Calu3 (cell line): Measurements from ENCODE around the gene PHYKPL. TPM values are rescaled to one million over a fixed set of nuclear protein-coding genes. Genes with fewer than 3 reads are reported as not detected.
"Not testable (repeated sequence)": the region's sequence is repeated elsewhere in the genome, so short reads cannot be mapped to it uniquely, and the experiment has no call there.

Experiments used
- BruUV-seq: library from RNA; stranded (reverse); fragments of 400-500 nt; replicated peaks from 2 replicates; lab custom pipeline; 2021; lab: Mats Ljungman, UMichigan
- CTCF ChIA-PET: fragments of 300-600 bp; sonication (Branson Sonifier 250); formaldehyde crosslinking; loops from one replicate; lab custom pipeline; 2022; ENCODE audit warnings: antibody characterized with exemption; lab: Charles Lee
- DNase-seq: peaks from one replicate; pipeline ENCODE4 v3.0.0; 2022
- H3K27ac Mint-ChIP-seq: one replicate; pipeline ENCODE4 v1.8.0; 2022; ENCODE audit warnings: mixed read lengths; ENCODE audit not compliant: unreplicated experiment
- H3K27me3 Mint-ChIP-seq: one replicate; pipeline ENCODE4 v1.8.0; 2022; ENCODE audit warnings: mixed read lengths; ENCODE audit not compliant: unreplicated experiment
- H3K36me3 Mint-ChIP-seq: one replicate; pipeline ENCODE4 v1.8.0; 2022; ENCODE audit warnings: mild to moderate bottlenecking, moderate library complexity, mixed read lengths; ENCODE audit not compliant: insufficient read depth, unreplicated experiment
- H3K4me1 Mint-ChIP-seq: one replicate; pipeline ENCODE4 v1.8.0; 2022; ENCODE audit warnings: mild to moderate bottlenecking, low read depth, mixed read lengths; ENCODE audit not compliant: unreplicated experiment
- H3K4me3 Mint-ChIP-seq: one replicate; pipeline ENCODE4 v1.8.0; 2022; ENCODE audit warnings: mild to moderate bottlenecking, low read depth, moderate library complexity, mixed read lengths; ENCODE audit not compliant: unreplicated experiment
- H3K9me3 Mint-ChIP-seq: one replicate; pipeline ENCODE4 v1.8.0; 2022; ENCODE audit warnings: low read depth, mixed read lengths; ENCODE audit not compliant: unreplicated experiment
- intact Hi-C: fragments of 100-400 bp; cut with micrococcal nuclease; formaldehyde crosslinking; loops from one replicate; pipeline ENCODE4 v1.10.0; 2022; ENCODE audit not compliant: unreplicated experiment
- total RNA-seq: library from RNA; stranded (reverse); gene quantifications from 2 replicates; pipeline ENCODE4 v1.2.3, GENCODE V29; 2022
- TF ChIP-seq, protein P1 (sequence below): fragments of 200-600 bp; IDR thresholded peaks from one replicate; pipeline ENCODE4 v1.8.0; 2022; ENCODE audit warnings: antibody characterized with exemption; ENCODE audit not compliant: unreplicated experiment

PHYKPL gene
- total RNA-seq, 1 experiment from 2014 or later: 96.7 TPM

DNA sequence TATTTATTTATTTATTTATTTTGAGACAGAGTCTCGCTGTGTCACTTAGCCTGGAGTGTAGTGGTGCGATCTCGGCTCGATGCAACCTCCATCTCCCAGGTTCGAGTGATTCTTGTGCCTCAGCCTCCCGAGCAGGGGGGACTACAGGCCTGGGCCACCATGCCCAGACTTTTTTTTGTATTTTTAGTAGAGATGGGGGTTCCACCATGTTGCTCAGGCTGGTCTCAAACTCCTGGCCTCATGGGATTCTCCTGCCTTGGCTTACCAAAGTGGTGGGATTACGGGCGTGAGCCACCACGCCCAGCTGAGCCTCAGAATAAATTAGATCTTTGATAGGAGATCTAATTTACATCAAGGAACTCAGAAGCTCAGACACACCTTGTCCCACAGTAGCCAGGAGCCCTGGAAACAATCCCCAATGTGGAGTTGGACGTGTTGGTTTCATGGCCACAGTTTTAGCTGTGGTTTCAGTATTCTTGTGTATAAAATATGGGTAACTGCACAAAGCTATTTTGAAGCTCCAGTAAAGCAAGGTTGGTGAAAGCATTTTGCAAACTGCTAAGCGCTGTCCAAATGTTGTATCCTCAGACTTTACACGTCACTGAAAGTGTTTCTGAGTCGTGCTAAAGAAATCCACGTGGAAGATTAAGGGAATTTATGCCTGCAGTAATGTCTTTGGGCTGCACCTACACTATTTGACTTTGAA is 31.2 kb downstream of the PHYKPL start:
- BruUV-seq: no TSS peak

DNA sequence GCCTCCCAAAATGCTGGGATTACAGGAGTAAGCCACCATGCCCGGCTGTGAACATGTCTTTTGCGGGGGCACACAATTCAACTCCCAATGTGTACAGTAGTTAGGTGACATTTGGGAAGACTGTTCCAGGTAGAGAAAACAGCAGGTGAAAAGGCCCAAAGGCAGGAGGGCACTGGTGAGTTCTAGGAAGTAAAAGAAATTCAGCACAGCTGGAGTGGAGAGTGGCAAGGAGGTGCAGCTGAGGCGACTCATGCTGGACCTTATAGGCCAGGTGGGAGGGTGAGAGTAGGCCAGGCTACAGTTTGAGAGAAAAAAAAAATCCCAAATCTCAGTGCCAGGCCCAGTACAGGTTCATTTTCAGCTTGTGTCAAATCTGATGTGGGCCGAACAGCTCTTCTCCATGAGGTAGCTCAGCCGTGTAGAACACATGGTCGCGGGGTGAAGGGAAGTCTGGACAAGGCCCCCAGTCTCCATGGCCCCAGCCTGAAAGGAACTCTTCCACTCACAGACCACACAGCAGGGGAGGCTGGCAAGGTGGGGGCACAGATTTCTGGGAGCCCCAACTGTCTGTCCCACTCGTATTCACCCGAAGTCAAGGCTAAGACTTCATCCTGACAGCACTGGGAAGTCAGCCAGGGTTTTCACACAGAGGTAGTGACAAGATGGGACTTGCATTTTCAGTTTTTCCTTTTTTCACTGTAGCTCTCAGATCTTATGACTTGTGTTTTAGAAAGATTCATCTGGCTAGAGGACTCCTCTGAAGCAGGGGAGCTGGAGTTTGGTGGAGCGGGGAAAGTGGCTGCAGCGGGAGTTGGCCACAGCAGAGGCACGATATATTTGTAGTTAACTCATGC is 32.8 kb downstream of the PHYKPL start:
- Mint-ChIP-seq H3K4me1 (no peaks in the 10 kb centered on the region), H3K27ac (no peak overlapping the region), H3K9me3 (no peaks in the 10 kb centered on the region), H3K27me3 (peaks cover 30% of the 10 kb centered on the region), H3K4me3 (no peak overlapping the region), H3K36me3 (peaks cover 21% of the 10 kb centered on the region)
- no TSS peak for BruUV-seq
- CTCF ChIA-PET: interaction anchor here (0.5 kb wide), 1 partner anchor 123 kb away, joined by 5 read pairs; no protein-coding TSS in a partner anchor
- intact Hi-C loops: no loop called here
- TF ChIP-seq, protein P1, sequence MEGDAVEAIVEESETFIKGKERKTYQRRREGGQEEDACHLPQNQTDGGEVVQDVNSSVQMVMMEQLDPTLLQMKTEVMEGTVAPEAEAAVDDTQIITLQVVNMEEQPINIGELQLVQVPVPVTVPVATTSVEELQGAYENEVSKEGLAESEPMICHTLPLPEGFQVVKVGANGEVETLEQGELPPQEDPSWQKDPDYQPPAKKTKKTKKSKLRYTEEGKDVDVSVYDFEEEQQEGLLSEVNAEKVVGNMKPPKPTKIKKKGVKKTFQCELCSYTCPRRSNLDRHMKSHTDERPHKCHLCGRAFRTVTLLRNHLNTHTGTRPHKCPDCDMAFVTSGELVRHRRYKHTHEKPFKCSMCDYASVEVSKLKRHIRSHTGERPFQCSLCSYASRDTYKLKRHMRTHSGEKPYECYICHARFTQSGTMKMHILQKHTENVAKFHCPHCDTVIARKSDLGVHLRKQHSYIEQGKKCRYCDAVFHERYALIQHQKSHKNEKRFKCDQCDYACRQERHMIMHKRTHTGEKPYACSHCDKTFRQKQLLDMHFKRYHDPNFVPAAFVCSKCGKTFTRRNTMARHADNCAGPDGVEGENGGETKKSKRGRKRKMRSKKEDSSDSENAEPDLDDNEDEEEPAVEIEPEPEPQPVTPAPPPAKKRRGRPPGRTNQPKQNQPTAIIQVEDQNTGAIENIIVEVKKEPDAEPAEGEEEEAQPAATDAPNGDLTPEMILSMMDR: no peak
- no peak for DNase-seq

More for the DNA sequence above, 31.2 kb downstream of the PHYKPL start:
- Mint-ChIP-seq H3K4me3 (no peak overlapping the region), H3K27me3 (peaks cover 15% of the 10 kb centered on the region), H3K36me3 (peaks cover 36% of the 10 kb centered on the region), H3K4me1 (peaks cover 8% of the 10 kb centered on the region), H3K9me3 (no peaks in the 10 kb centered on the region), H3K27ac (no peak overlapping the region)
- intact Hi-C loops: no loop called here
- CTCF ChIA-PET: interaction anchor here (0.6 kb wide), 1 partner anchor 211 kb away, joined by 3 read pairs; no protein-coding TSS in a partner anchor
- TF ChIP-seq, protein P1: no peak
- no peak for DNase-seq

DNA sequence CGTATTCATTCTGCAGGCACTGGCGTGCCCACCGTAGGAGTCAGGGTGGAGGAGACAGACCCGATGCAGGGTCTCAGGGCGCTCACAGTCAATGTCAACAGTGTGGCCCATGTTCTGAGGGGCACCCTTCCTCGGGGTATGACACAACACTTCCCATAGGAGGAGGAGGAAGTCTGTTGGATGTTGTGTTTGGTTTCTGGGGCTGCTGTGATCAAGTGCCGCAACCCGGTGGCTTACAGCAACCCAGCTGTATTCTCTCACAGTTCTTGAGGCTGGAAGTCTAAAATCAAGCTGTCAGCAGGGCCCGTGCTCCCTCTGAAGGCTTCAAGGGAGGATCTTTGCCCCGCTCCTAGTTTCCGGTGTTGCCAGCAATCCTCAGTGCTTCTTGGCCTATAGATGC is 33.9 kb downstream of the PHYKPL start:
- CTCF ChIA-PET: no interaction called here
- DNase-seq: no peak
- H3K27ac Mint-ChIP-seq: no peak overlapping the region
- TF ChIP-seq, protein P1: no peak
- peaks cover 30% of the 10 kb centered on the region for H3K27me3 Mint-ChIP-seq
- intact Hi-C loops: no loop called here
- H3K36me3 Mint-ChIP-seq: peaks cover 10% of the 10 kb centered on the region
- BruUV-seq: no TSS peak
- H3K4me1 Mint-ChIP-seq: no peaks in the 10 kb centered on the region
- no peaks in the 10 kb centered on the region for H3K9me3 Mint-ChIP-seq
- H3K4me3 Mint-ChIP-seq: no peak overlapping the region

DNA sequence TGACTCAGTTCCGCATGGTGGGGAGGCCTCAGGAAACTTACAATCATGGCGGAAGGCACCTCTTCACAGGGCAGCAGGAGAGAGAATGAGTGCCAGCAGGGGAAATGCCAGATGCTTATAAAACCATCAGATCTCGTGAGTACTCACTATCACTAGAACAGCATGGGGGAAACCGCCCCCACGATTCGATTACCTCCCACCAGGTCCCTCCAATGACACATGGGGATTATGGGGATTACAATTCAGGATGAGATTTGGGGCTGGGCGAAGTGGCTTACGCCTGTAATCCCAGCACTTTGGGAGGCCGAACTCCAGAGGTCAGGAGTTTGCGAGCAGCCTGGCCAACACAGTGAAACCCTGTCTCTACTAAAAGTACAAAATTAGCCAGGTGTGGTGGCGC is 34.5 kb downstream of the PHYKPL start:
- CTCF ChIA-PET, DNase-seq, H3K36me3 Mint-ChIP-seq, H3K27ac Mint-ChIP-seq, H3K4me3 Mint-ChIP-seq, H3K9me3 Mint-ChIP-seq, H3K4me1 Mint-ChIP-seq, BruUV-seq, intact Hi-C loops: not testable (repeated sequence)
- peaks cover 36% of the 10 kb centered on the region for H3K27me3 Mint-ChIP-seq
